GM12891 (cell line): ENCODE data around the gene SLC37A2.
"Not testable (repeated sequence)": the region's sequence is repeated elsewhere in the genome, so short reads cannot be mapped to it uniquely, and the experiment has no call there.

Experiments
- DNase-seq: peaks from one replicate; pipeline ENCODE4 v3.0.0; 2011; ENCODE audit warnings: low spot score; ENCODE audit not compliant: insufficient read length
- FAIRE-seq: peaks from 2 replicates; lab custom pipeline; 2011; peaks lifted over from hg19 to GRCh38; lab: Jason Lieb, UNC
- PAX5 ChIP-seq: IDR thresholded peaks from 2 replicates; pipeline ENCODE4 v1.6.1; 2011; ENCODE audit warnings: low read length, moderate library complexity, mild to moderate bottlenecking; ENCODE audit not compliant: insufficient read depth, severe bottlenecking
- POLR2A ChIP-seq: IDR thresholded peaks from 2 replicates; pipeline ENCODE4 v1.6.1; 2011; ENCODE audit warnings: low read depth, low read length, control low read depth
- POLR2AphosphoS5 ChIP-seq: IDR thresholded peaks from 2 replicates; pipeline ENCODE4 v1.6.1; 2011; ENCODE audit warnings: low read depth, low read length, control low read depth
- POU2F2 ChIP-seq: IDR thresholded peaks from 2 replicates; pipeline ENCODE4 v1.6.1; 2011; ENCODE audit warnings: low read depth, mild to moderate bottlenecking, control low read depth, low read length, moderate library complexity
- SPI1 ChIP-seq: IDR thresholded peaks from 2 replicates; pipeline ENCODE4 v1.6.1; 2011; ENCODE audit warnings: low read depth, low read length, control low read depth
- TAF1 ChIP-seq: IDR thresholded peaks from 2 replicates; pipeline ENCODE4 v1.6.1; 2011; ENCODE audit warnings: low read depth, low read length, control low read depth

The SLC37A2 gene

GRCh38 chr11:125082040-125082439 is 18.9 kb downstream of the SLC37A2 start:
- FAIRE-seq (no peak), DNase-seq (no peak)
- TF ChIP-seq SPI1, result no peak
- no peak for TF ChIP-seq POLR2AphosphoS5
- TF ChIP-seq POU2F2, result no peak
- no peak for TF ChIP-seq TAF1
- no peak for TF ChIP-seq POLR2A
- TF ChIP-seq PAX5, result no peak

GRCh38 chr11:125082611-125083311 is 19.7 kb downstream of the SLC37A2 start:
- FAIRE-seq (no peak), DNase-seq (no peak)
- no peak for TF ChIP-seq POU2F2
- no peak for TF ChIP-seq POLR2AphosphoS5
- no peak for TF ChIP-seq SPI1
- no peak for TF ChIP-seq POLR2A
- TF ChIP-seq PAX5, result no peak
- TF ChIP-seq TAF1, result no peak

- no peak for TF ChIP-seq SPI1
- TF ChIP-seq PAX5, result no peak
- no peak for TF ChIP-seq POLR2AphosphoS5
- FAIRE-seq, result no peak
- DNase-seq, result no peak
Observed at GRCh38 chr11:125083312-125084056, 20.4 kb downstream of the SLC37A2 start.

- FAIRE-seq (no peak), DNase-seq (no peak)
- TF ChIP-seq POLR2A, result no peak
- no peak for TF ChIP-seq SPI1
- no peak for TF ChIP-seq TAF1
- TF ChIP-seq POLR2AphosphoS5, result no peak
- TF ChIP-seq PAX5, result no peak
- TF ChIP-seq POU2F2, result no peak
Observed at GRCh38 chr11:125084057-125084416, 20.9 kb downstream of the SLC37A2 start.

GRCh38 chr11:125084761-125085231 is 21.7 kb downstream of the SLC37A2 start:
- DNase-seq, result no peak
- FAIRE-seq, result no peak
- TF ChIP-seq POLR2AphosphoS5 (no peak), TAF1 (no peak), SPI1 (no peak), PAX5 (no peak), POLR2A (no peak), POU2F2 (no peak)

- FAIRE-seq (no peak), DNase-seq (no peak)
- TF ChIP-seq POU2F2 (no peak), TAF1 (no peak), SPI1 (no peak), POLR2AphosphoS5 (no peak), POLR2A (no peak), PAX5 (no peak)
Observed at GRCh38 chr11:125085301-125086081, 22.4 kb downstream of the SLC37A2 start.

GRCh38 chr11:125086633-125087296 is 23.7 kb downstream of the SLC37A2 start:
- no peak for FAIRE-seq
- no peak for DNase-seq

GRCh38 chr11:125088123-125088522 is 25.0 kb downstream of the SLC37A2 start:
- DNase-seq (no peak), FAIRE-seq (no peak)
- TF ChIP-seq TAF1, result no peak
- no peak for TF ChIP-seq PAX5
- no peak for TF ChIP-seq POLR2A
- no peak for TF ChIP-seq POLR2AphosphoS5
- no peak for TF ChIP-seq POU2F2
- TF ChIP-seq SPI1, result no peak

More at GRCh38 chr11:125086633-125087296, 23.7 kb downstream of the SLC37A2 start:
- TF ChIP-seq POU2F2 (no peak), POLR2AphosphoS5 (no peak), SPI1 (no peak), PAX5 (no peak), TAF1 (no peak), POLR2A (no peak)

- no peak for DNase-seq
- FAIRE-seq, result no peak
- TF ChIP-seq POU2F2 (no peak), TAF1 (no peak), POLR2A (no peak), PAX5 (no peak), POLR2AphosphoS5 (no peak)
Observed at GRCh38 chr11:125088576-125089455, 25.7 kb downstream of the SLC37A2 start.

GRCh38 chr11:125089481-125089880 is 26.4 kb downstream of the SLC37A2 start:
- not testable (repeated sequence) for FAIRE-seq, DNase-seq

GRCh38 chr11:125090151-125090550 is 27.0 kb downstream of the SLC37A2 start:
- DNase-seq, FAIRE-seq: not testable (repeated sequence)
